ENCODE results near the gene TRAPPC10.
"Not testable (repeated sequence)": the region's sequence is repeated elsewhere in the genome, so short reads cannot be mapped to it uniquely, and the experiment has no call there.

- TF ChIP-seq CTCF (conservative IDR thresholded peaks at IDR 0.05; ENCODE audit: low read length); EZH2phosphoT487 (IDR thresholded peaks at IDR 0.05; ENCODE audit: borderline replicate concordance): not testable (repeated sequence)
These were observed 125.9 kb downstream of the TRAPPC10 start for GRCh38 chr21:44138039-44138438.
